Ishikawa (cell line): ENCODE results near the gene DOCK3.

Experiments
- EGR1 ChIP-seq: IDR thresholded peaks from 2 replicates; pipeline ENCODE4 v1.6.1; 2012
- EP300 ChIP-seq: IDR thresholded peaks from 2 replicates; pipeline ENCODE4 v1.6.1; 2012; ENCODE audit warnings: borderline replicate concordance
- MAX ChIP-seq: IDR thresholded peaks from 2 replicates; pipeline ENCODE4 v1.6.1; 2012
- RAD21 ChIP-seq: IDR thresholded peaks from 2 replicates; pipeline ENCODE4 v1.6.1; 2012; ENCODE audit warnings: low read depth
- REST ChIP-seq: IDR thresholded peaks from 2 replicates; pipeline ENCODE4 v1.6.1; 2012; ENCODE audit warnings: low read depth, mild to moderate bottlenecking
- TAF1 ChIP-seq: IDR thresholded peaks from 2 replicates; pipeline ENCODE4 v1.6.1; 2012; ENCODE audit warnings: low read depth, mild to moderate bottlenecking
- TCF12 ChIP-seq: IDR thresholded peaks from 2 replicates; pipeline ENCODE4 v1.6.1; 2012; ENCODE audit warnings: low read depth
- TEAD4 ChIP-seq: IDR thresholded peaks from 2 replicates; pipeline ENCODE4 v1.6.1; 2012
- USF1 ChIP-seq: IDR thresholded peaks from 2 replicates; pipeline ENCODE4 v1.6.1; 2012
- YY1 ChIP-seq: IDR thresholded peaks from 2 replicates; pipeline ENCODE4 v1.6.1; 2012; ENCODE audit warnings: low read depth
- ZBTB7A ChIP-seq: IDR thresholded peaks from 2 replicates; pipeline ENCODE4 v1.6.1; 2012; ENCODE audit warnings: low read depth

- TF ChIP-seq TAF1 (no peak), TCF12 (no peak), REST (no peak), EGR1 (no peak), MAX (no peak), USF1 (no peak), ZBTB7A (no peak), YY1 (no peak), RAD21 (no peak), EP300 (no peak), TEAD4 (no peak)
These were observed 464.9 kb downstream of the DOCK3 start for GRCh38 chr3:51139616-51140015.
